Dedifferentiated amniotic fluid mesenchymal stem cell (primary cell): ENCODE data around the gene PP2D1.
"Not testable (repeated sequence)": the region's sequence is repeated elsewhere in the genome, so short reads cannot be mapped to it uniquely, and the experiment has no call there.

ENCODE experiments used
- DNase-seq: peaks from one replicate; pipeline ENCODE4 v3.0.0-alpha.2; 2016; ENCODE audit errors: extremely low spot score

The PP2D1 gene

DNA sequence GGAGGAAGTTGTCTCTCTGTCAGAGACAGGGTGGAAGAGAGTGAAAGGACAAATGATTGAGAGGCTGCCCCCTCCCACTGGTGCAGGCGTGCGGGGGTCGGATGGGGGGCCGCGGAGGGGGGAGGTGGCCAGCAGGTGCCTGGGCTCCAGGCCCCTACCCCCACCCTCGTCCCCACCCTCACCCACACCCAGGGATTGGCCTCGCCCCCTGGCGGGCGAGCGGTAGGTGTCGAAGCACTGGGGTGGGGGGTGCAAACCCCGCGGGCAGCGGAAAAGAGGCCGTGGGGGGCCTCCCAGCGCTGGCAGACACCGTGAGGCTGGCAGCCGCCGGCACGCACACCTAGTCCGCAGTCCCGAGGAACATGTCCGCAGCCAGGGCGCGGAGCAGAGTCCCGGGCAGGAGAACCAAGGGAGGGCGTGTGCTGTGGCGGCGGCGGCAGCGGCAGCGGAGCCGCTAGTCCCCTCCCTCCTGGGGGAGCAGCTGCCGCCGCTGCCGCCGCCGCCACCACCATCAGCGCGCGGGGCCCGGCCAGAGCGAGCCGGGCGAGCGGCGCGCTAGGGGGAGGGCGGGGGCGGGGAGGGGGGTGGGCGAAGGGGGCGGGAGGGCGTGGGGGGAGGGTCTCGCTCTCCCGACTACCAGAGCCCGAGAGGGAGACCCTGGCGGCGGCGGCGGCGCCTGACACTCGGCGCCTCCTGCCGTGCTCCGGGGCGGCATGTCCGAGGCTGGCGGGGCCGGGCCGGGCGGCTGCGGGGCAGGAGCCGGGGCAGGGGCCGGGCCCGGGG lies 27.9 kb upstream of the PP2D1 start, which contains the start of gene KAT2B:
Gene KAT2B (plus strand): TSS at position 682 of the 783 bp plus-strand sequence. CDS start 32 bp downstream, at position 714.
- DNase-seq = peak; percentile 31

DNA sequence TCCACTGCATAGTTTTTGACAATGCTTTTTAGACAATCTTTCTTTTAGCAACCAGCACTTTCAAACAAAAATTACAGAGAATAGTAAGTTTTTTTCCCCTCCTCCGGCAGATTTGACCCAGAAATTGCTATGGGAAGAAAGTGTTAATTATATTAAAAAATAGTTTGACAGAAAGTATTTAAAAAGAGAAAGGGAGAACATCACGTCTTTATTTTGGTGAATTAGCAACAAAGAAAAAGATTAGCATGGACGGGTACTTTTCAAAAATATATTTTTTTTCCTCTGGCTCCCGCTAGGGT lies 27.4 kb upstream of the PP2D1 start:
- no peak for DNase-seq

DNA sequence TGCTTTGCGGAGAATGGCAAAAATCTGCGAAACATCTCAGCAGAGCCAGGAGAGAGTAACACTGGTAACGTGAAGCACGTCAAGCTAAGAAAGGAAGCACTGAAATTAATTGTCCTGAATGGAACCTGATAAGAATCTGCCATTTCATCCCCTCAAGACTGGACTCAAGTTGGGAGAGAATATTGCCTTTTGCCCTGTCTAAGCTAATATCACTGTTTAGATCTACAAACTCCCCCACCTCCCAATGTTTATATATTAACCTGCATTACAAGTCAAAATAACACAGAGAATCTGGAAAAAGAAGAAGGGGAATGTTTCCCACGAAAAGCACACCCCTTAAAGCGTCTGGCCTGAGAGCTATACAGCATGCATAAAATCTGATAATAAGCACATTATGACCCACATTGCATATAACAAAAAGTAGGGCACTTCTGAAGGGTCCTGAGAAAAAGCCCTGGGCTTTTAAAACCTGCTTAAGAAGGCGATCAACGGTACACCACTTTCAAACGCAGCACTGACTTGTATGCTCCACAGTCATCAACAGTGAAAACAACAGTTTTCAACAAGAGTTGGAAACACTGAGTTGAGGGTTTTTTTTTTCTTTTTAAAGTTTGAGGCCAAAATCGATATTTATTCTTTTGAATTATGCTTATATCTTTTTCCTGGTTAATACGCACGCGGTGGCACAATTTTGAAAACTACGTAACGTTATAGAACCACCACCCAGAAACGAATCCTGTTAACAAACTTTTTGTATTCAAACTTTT lies 26.8 kb upstream of the PP2D1 start:
- no peak for DNase-seq

DNA sequence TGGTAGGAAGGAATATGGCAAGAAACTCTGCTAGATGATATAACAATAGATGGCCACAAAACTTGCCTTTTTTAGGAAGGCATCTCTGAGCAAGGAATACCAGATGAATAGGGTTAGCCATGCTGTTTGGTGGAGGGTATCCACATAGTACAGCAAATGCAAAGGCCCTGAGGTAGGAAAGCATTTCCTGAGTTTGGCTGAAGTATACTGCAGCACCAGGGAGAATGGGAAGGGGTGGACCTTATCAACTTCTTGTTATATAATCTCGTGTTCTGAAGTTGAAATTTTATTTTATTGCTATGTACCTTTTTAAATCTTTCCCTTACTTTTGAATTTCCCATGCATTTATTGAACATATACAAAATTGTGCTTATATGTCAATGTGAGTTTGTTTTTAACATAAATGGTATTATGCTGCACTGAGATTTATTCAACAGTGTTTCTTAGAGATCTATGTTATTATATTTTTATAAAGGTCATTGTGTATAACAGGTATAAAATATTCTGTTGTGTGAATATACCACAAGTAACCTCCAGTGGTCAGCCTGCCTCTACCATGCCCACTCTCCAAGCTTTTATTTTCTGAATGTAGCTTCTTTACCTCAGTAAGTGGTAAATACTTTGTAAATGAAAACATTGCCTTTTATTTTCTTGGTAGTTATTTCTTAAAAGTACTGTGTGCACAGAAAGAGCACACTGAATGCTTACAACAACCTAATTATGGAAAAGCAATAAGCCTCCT lies 25.4 kb upstream of the PP2D1 start:
- no peak for DNase-seq

DNA sequence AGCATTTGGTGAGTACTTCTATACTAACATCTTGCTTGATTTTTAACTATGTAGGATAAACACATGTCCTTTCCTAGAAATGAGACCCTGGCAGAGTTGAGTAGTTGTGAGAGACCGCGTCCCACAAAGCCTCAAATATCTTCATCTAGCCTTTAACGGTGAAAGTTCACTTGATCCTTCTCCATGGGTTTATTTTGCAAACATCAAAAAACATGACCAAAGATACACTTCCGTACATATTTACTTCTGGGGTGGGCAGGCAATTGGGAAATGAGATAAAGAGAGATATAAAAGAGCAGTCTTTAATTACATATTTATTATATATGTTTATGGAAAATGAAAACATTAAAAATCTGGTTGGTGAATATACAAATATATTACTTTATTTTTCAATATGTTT lies 23.0 kb upstream of the PP2D1 start:
- no peak for DNase-seq

DNA sequence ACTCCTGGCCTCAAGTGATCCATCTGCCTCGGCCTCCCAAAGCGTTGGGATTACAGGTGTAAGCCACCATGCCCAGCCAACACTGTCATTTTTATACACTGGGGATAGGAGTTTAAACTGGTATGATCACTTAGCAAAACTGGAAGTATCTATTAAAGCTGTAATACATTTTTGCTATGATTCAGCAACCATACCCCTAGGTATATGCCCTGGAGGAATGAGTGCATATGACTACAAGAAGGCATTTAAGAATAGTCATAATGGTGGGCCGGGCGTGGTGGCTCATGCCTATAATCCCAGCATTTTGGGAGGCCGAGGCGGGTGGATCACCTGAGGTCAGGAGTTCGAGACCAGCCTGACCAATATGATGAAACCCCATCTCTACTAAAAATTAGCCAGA lies 19.9 kb upstream of the PP2D1 start:
- not testable (repeated sequence) for DNase-seq

DNA sequence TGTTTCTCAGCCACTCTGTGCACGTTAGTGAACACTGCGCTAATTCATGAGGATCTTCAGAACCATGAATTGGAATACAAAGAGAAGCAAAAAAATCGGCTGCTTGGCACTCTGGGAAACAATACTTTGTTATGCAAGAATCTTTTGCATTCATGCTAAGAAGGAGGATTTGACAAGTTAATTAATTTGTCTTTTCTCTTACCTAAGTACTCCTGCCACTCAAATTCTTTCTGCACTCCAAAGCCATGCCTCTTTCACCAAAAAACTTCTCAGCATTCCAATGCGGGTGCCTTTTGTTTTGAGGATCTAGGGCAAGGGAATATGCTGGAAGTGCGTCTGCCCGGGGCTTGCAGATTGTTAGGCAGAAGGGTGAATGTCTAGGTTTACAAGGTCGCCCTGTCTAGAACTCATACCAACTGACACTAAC lies 16.9 kb upstream of the PP2D1 start:
- no peak for DNase-seq

DNA sequence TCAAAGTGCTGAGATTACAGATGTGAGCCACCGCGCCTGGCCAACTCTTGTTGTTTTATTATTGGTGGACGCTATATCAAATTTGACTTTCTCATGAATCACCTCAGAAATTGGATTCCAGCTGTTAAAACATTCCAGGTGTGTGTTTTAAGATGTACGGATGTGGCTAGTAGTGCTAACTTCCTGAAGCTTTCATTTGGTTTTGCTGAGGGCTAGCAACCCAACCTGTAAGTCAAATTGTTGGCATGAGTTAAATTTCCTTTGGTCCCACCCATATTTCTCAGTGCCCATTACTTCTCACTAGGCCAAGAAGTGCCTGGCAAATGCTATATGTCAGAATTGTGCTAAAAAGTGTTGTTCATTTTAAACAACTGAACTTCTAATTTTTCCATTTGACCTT lies 15.1 kb upstream of the PP2D1 start:
- no peak for DNase-seq

DNA sequence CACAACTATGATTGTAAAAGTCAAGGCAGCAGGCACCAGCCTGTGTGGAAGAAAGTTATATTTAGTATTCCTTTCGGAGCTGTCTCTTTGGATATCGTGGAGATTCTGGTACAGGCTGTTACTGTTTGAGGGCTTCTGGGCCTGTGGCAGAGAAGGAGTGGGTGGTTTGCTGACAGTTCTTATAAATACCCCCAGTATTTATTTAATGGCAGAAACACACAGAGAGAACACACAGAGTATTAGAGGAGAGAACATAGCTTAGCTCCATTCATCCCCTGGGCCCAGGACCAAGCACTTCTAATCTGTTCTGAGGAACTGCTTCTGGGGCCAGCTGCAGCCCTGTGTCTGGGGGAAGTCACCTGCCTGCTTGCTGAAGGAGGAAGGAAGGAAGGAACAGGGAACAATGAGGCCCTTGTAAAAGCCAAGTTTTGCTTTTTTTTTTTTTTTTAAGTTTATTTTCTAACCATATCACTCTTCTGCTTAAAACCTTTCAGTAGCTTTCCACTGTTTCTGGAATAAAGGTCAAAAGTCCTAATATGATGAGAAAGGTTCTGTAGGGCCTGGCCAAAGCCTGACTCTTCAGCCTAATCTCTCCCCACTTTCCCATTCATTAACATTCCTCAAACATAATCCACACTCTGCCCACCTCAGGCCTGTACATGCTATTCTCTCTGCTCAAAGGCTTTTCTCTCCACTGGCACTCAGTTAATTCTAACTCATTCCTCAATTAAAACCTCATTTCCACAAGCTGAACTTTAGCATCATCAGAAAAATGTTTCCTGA lies 11.8 kb upstream of the PP2D1 start:
- no peak for DNase-seq

DNA sequence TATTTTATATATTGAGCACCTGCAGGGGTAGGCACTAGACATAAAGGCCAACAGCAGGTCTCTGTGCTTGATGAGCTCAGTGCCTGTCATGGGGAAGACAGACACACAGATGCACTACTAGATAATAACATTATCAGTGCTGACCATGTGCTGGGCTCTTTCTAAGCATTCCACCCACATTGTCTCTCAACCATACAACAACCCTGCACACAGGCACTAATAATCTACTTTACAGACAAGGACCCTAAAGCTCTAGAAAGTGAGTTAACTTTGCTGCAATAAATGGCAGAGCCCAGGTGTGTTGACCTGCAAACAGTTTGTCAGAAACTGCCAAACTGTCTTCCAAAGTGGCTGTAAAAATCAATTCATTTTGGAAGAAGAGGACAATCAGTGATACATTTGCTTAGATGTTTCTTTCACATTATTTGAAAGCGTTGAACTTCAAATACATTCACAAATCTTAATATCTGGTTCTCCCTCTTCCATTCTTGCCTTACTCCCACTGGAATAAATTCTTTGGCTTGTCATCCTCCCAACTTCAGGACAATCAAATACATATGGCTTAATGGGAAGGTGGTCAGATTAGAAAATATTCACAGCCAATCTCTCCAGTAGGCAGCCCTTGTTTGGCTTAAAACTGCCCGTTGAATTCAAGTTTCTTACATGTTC lies 11.0 kb upstream of the PP2D1 start:
- DNase-seq = no peak

DNA sequence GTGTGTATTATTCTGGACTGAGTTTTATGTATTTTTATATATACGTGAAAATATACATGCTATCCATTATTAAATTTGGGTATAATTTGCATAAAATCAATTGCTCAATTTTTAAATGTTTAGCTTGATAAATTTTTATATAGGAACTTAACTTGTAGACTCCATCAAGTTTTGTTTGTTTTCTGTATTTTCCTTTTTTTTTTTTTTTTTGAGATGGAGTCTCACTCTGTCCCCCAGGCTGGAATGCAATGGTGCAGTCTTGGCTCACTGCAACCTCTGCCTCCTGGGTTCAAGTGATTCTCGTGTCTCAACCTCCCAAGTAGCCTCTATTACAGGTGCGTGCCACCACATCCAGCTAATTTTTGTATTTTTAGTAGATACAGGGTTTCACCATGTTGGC lies 4.0 kb upstream of the PP2D1 start:
- DNase-seq = not testable (repeated sequence)

DNA sequence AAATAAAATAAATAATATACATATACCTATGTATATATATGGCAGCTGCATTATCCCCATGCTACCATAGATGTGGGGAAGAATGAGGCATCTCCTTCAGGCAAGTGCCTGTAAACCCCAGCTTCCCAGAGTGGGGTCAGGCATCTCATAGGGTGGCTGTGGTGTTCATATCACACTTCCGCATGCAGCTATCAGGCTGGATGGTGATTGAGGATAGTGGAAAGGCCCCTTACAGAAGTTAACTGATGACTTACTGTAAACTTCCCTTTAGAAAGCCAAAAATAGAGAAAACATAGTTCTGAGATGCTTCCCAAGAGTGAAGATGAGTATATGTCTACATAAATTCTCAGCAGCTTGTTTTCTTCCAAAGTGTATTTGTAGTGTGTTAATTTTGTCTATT lies 3.5 kb upstream of the PP2D1 start:
- DNase-seq = no peak

DNA sequence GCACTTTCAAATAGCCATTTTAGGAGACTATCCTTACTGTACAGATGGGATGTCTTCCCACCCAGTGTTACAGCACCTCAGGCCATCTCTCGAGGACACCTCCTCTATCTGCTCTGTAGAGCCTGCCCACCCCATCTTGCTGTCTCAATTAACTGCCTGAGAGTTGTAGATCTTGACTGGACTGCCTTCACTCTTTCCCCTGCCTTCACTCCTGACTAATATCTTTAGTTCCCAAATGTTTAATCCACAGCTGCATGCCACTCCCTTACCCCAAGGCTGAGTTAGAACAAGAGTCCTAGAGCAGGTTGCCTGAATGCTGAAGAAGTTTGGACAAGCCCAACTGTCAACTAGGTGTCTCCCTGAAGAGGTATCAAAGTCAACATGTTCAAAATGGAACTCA lies 1.3 kb upstream of the PP2D1 start:
- no peak for DNase-seq

DNA sequence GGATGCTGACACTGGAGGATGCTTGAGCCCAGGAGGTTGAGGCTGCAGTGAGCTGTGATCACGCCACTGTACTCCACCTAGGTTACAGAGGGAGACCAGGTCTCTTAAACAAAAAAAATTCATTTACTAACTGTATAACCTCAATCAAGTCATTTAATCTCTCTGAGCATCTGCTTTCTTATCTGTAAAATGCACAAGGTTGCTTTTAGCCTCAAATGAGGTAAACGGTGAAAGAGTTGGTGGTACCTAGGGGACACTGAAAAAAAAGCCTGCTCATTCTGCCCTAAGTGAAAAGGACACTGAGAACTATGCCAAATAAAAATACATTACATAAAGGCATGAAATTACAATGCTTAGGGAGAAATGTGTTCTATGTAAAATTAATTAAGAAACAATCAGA lies 3.4 kb downstream of the PP2D1 start:
- DNase-seq = no peak

DNA sequence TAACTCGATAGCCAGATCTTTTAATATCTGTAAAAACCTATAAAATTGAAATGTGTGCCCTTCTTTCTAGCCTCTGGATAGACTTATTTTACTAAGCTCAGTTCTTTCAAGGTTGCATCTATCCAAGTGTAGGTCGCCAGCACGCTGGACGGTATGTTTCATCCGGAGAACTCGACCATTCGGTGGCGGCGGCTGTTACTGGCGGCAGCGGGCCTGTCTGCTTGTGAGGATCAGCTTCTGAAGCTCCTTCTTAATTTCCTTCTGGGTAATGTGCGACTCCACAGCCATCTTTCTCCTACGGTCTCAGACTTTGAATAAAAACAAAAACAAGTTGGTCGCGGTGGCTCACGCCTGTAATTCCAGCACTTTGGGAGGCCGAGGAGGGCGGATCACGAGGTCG lies 4.1 kb downstream of the PP2D1 start:
- DNase-seq = no peak

DNA sequence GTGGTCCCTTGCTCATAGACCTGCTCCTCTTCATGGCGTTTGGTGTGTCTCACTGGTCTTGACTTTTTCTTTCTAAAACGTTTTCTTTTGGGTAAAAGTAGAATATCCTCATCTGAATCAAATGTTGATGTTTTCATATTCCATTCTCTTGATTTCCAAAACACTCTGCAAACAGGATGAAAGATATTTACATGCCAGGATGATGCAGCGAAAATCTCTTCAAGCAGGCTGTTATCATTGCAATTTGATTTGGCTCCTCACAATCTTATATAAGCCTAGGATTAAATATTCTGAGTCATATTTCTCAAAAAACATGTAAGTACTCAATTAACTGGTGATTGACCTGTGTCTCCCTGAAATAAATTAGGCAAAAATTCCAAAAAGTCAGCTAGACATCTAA lies 10.1 kb downstream of the PP2D1 start:
- DNase-seq = no peak

DNA sequence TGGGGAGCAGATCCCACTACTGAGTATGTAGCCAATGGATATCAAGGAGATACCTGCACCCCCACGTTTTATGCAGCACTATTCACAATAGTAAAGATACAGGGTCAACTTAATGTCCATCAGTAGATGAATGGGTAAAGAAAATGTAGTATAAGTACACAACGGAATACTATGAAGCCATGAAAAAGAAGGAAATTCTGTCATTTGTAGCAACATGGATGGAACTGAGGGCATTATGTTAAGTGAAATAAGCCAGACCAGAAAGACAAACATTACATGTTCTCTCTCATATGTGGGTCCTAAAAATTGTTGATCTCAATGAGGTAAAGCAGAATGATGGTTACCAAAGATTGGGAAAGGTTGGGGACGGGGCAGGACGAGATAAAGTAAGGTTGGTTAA lies 14.6 kb downstream of the PP2D1 start:
- no peak for DNase-seq

DNA sequence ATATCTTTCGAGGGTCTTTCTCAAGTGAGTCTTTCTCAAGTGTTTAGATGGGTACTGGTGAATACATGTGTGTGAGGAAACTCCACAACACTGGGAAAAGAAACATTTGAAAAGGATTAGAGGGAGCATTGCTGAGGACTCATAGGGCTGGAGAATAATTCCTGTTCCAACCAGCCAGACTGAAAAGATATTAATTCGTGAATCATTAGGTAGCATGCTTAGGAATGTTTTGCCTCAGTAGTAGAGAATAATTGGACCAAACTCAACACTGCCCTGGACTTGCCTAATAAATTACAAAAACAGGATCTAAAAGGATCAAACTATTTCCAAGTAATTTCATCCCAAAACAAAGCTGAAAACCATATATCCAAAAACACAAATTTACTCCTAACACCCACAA lies 17.3 kb downstream of the PP2D1 start:
- no peak for DNase-seq

DNA sequence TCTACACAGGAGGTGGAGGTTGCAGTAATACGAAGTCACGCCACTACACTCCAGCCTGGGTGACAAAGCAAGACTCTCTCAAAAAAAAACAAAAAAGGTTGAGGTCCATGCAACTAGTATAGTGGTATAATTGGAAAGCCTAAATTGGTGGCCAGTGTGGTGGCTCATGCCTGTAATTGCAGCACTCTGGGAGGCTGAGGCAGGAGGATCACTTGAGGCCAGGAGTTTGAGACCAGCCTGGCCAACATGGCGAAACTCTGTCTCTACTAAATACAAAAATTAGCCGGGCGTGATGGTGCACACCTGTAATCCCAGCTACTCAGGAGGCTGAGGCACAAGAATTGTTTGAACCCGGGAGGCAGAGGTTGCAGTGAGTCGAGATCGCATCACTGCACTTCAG lies 23.2 kb downstream of the PP2D1 start:
- not testable (repeated sequence) for DNase-seq

DNA sequence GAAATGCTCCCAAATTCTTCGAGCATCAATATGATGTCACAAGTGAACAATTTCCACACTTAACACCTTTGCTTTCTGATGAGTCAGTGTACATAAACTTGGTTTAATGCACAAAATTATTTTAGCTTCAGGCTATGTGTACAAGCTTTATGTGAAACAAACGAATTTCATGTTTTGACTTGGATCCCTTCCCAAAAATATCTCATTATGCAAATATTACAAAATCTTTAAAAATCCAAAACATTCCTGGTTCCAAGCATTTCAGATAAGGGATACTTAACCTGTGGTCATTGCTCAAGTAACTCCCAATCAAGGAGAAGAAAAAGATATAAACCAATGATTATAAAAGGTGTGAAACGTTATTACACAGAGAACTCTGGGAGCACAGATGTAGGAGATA lies 40.0 kb downstream of the PP2D1 start:
- peak; percentile 36 for DNase-seq

DNA sequence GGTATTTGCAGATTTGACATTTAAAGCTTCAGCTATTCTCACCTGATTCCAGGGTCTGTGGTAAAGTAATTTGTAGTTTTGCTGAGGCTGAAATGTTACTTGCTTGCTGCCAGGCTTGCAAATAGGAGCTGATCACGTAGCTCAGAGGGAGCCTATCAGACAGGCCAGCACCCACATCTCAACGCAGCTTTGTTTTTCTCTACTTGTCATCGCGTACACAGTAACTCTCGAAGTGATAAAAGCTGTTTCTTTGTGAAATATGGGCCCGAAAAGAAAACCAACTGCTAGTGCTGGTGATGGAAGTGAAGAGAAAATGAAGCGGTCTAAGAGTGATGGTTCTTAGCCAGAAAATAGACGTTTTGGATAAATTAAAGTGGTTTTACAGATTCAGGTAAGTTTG lies 41.7 kb downstream of the PP2D1 start:
- no peak for DNase-seq
